HG02938 (cell line): Measurements from ENCODE around the gene SDK2.

ENCODE experiments used
- ATAC-seq: cut with Tn5 transposase; IDR thresholded peaks from one replicate; pipeline ENCODE4 v1.9.1; 2021; ENCODE audit warnings: mild to moderate bottlenecking, moderate library complexity; ENCODE audit not compliant: unreplicated experiment

The SDK2 gene

GRCh38 chr17:73566905-73567782 is 77.1 kb downstream of the SDK2 start:
- ATAC-seq = no peak

- no peak for ATAC-seq
Observed at GRCh38 chr17:73564843-73565242, 79.4 kb downstream of the SDK2 start.

GRCh38 chr17:73562896-73563295 is 81.3 kb downstream of the SDK2 start:
- no peak for ATAC-seq

GRCh38 chr17:73561111-73561510 is 83.1 kb downstream of the SDK2 start:
- ATAC-seq = no peak

- no peak for ATAC-seq
Observed at GRCh38 chr17:73560661-73561060, 83.6 kb downstream of the SDK2 start.

GRCh38 chr17:73559532-73559931 is 84.7 kb downstream of the SDK2 start:
- ATAC-seq = no peak

- ATAC-seq = no peak
Observed at GRCh38 chr17:73555199-73555960, 88.9 kb downstream of the SDK2 start.

- ATAC-seq = no peak
Observed at GRCh38 chr17:73554498-73554897, 89.7 kb downstream of the SDK2 start.

GRCh38 chr17:73553311-73553710 is 90.9 kb downstream of the SDK2 start:
- ATAC-seq = no peak

GRCh38 chr17:73552300-73553048 is 91.8 kb downstream of the SDK2 start:
- no peak for ATAC-seq

GRCh38 chr17:73551759-73552158 is 92.5 kb downstream of the SDK2 start:
- no peak for ATAC-seq

GRCh38 chr17:73551144-73551543 is 93.1 kb downstream of the SDK2 start:
- no peak for ATAC-seq

- no peak for ATAC-seq
Observed at GRCh38 chr17:73550556-73550955, 93.7 kb downstream of the SDK2 start.

GRCh38 chr17:73549841-73550430 is 94.3 kb downstream of the SDK2 start:
- ATAC-seq = no peak

GRCh38 chr17:73548620-73549311 is 95.5 kb downstream of the SDK2 start:
- no peak for ATAC-seq

GRCh38 chr17:73547790-73548189 is 96.5 kb downstream of the SDK2 start:
- no peak for ATAC-seq

- no peak for ATAC-seq
Observed at GRCh38 chr17:73546770-73547536, 97.3 kb downstream of the SDK2 start.

GRCh38 chr17:73546114-73546513 is 98.1 kb downstream of the SDK2 start:
- no peak for ATAC-seq

GRCh38 chr17:73545109-73546032 is 98.9 kb downstream of the SDK2 start:
- ATAC-seq = no peak
